HCT116 (cell line): ENCODE results near the gene PHF3. TPM values are rescaled to one million over a fixed set of nuclear protein-coding genes. Genes with fewer than 3 reads are reported as not detected.

Experiments
- ATAC-seq: fragments of 200-7000 bp; cut with Tn5 transposase; 2 replicates; pipeline ENCODE4 v1.9.1; 2020; ENCODE audit warnings: mild to moderate bottlenecking, moderate library complexity
- BruUV-seq: library from RNA; stranded (reverse); fragments of 400-500 nt; replicated peaks from 2 replicates; lab custom pipeline; 2021; lab: Mats Ljungman, UMichigan
- CTCF ChIA-PET: fragments of 300-600 bp; sonication (Branson Sonifier 250); formaldehyde crosslinking; loops from one replicate; lab custom pipeline; 2021; ENCODE audit warnings: antibody characterized with exemption; lab: Charles Lee
- POLR2A ChIA-PET: fragments of 300-600, 350-600 bp; sonication (Branson Sonifier 250); formaldehyde crosslinking; loops from one replicate; lab custom pipeline; 2021; ENCODE audit warnings: antibody characterized with exemption; lab: Charles Lee
- RAD21 ChIA-PET, 2 experiments: fragments of 300-600 bp; sonication (Branson Sonifier 250); formaldehyde crosslinking; loops; one replicate each; lab custom pipeline; 2023; ENCODE audit warnings: low total read pairs in 2 of 2; ENCODE audit not compliant: uncharacterized antibody in 2 of 2, unreplicated experiment in 2 of 2, low non-redundant PET in 1 of 2; lab: Charles Lee
- DNase-seq: peaks from one replicate; pipeline ENCODE4 v3.0.0-alpha.2; 2010; ENCODE audit warnings: low read depth, low spot score
- H2AFZ ChIP-seq: fragments of 200-600 bp; shearing (Covaris generic), sonication (generic); 2 replicates; pipeline ENCODE4 v1.6.1; 2017; ENCODE audit warnings: low read depth, mixed run types, mixed read lengths, antibody characterized with exemption, low read length; ENCODE audit not compliant: poor library complexity, severe bottlenecking
- H3K27ac ChIP-seq: 2 replicates; pipeline ENCODE4 v1.5.1; 2012; ENCODE audit warnings: low read depth, low read length
- H3K27me3 ChIP-seq: fragments of 200-600 bp; sonication (generic); 2 replicates; pipeline ENCODE4 v1.6.1; 2016; ENCODE audit warnings: mixed run types, low read length, mixed read lengths; ENCODE audit not compliant: insufficient read depth
- H3K36me3 ChIP-seq, 2 experiments: fragments of 200-500 bp in 1 of 2; fragments of 200-600 bp in 1 of 2; sonication (Bioruptor generic) in 1 of 2; sonication (generic) in 1 of 2; 2 replicates each; pipeline versions ENCODE4 v1.5.1 to v1.6.1; 2014 to 2016; ENCODE audit warnings: low read length in 2 of 2, inconsistent platforms in 1 of 2, mixed read lengths in 1 of 2, mixed run types in 1 of 2; ENCODE audit not compliant: insufficient read depth in 2 of 2, control insufficient read depth in 1 of 2
- H3K4me1 ChIP-seq, 2 experiments: fragments of 200-600 bp in 1 of 2; sonication (generic) in 1 of 2; 2 replicates each; pipeline versions ENCODE4 v1.5.1 to v1.6.1; 2012 to 2017; ENCODE audit warnings: low read length in 2 of 2, inconsistent platforms in 1 of 2, mild to moderate bottlenecking in 1 of 2, mixed read lengths in 1 of 2, mixed run types in 1 of 2, moderate library complexity in 1 of 2; ENCODE audit not compliant: insufficient read depth in 2 of 2, control insufficient read depth in 1 of 2
- H3K4me2 ChIP-seq: fragments of 200-600 bp; sonication (generic); 2 replicates; pipeline ENCODE4 v1.6.1; 2017; ENCODE audit warnings: mixed run types, low read length, mixed read lengths
- H3K4me3 ChIP-seq, 2 experiments: fragments of 200-600 bp in 1 of 2; sonication (generic) in 1 of 2; replicated peaks in 1 of 2; 2 replicates each; pipeline ENCODE4 v1.5.1; 2011 to 2016; ENCODE audit warnings: low read length in 2 of 2, control low read depth in 1 of 2, low read depth in 1 of 2, mild to moderate bottlenecking in 1 of 2, mixed read lengths in 1 of 2, mixed run types in 1 of 2
- H3K79me2 ChIP-seq: fragments of 200-600 bp; sonication (generic); 2 replicates; pipeline ENCODE4 v1.6.1; 2017; ENCODE audit warnings: mild to moderate bottlenecking, mixed run types, low read length, moderate library complexity, mixed read lengths; ENCODE audit not compliant: insufficient read depth
- H3K9ac ChIP-seq: fragments of 200-600 bp; sonication (generic); 2 replicates; pipeline ENCODE4 v1.6.1; 2016; ENCODE audit warnings: low read length, mixed read lengths
- H3K9me2 ChIP-seq: fragments of 200-600 bp; sonication (generic), shearing (Covaris generic); 2 replicates; pipeline ENCODE4 v1.6.1; 2017; ENCODE audit warnings: mixed run types, mild to moderate bottlenecking, moderate library complexity; ENCODE audit not compliant: insufficient read depth
- H3K9me3 ChIP-seq, 2 experiments: fragments of 200-500 bp in 1 of 2; fragments of 200-600 bp in 1 of 2; sonication (Bioruptor generic) in 1 of 2; sonication (generic) in 1 of 2; 2 replicates each; pipeline ENCODE4 v1.6.1; 2014 to 2017; ENCODE audit warnings: low read length in 2 of 2, mixed read lengths in 2 of 2, inconsistent platforms in 1 of 2, low read depth in 1 of 2, mild to moderate bottlenecking in 1 of 2, mixed run types in 1 of 2, moderate library complexity in 1 of 2; ENCODE audit not compliant: control insufficient read depth in 1 of 2, insufficient read depth in 1 of 2
- H4K20me1 ChIP-seq: fragments of 200-600 bp; sonication (generic), shearing (Covaris generic); 2 replicates; pipeline ENCODE4 v1.6.1; 2017; ENCODE audit warnings: mixed run types, mild to moderate bottlenecking, moderate library complexity; ENCODE audit not compliant: insufficient read depth
- ATF3 ChIP-seq: IDR thresholded peaks from 2 replicates; pipeline ENCODE4 v1.6.1; 2012
- CEBPB ChIP-seq: IDR thresholded peaks from 2 replicates; pipeline ENCODE4 v1.6.1; 2012; ENCODE audit warnings: low read depth
- CTCF ChIP-seq, 3 experiments: fragments of 200-600 bp in 1 of 3; sonication (generic) in 1 of 3; IDR thresholded peaks in 2 of 3; conservative IDR thresholded peaks in 1 of 3; 2 replicates each; pipeline ENCODE4 v1.5.1; 2012 to 2017; ENCODE audit warnings: low read depth in 2 of 3, low read length in 2 of 3, antibody characterized with exemption in 1 of 3, borderline replicate concordance in 1 of 3, control low read depth in 1 of 3, mild to moderate bottlenecking in 1 of 3, mixed read lengths in 1 of 3, mixed run types in 1 of 3, moderate library complexity in 1 of 3; ENCODE audit not compliant: insufficient read depth in 1 of 3
- ELF1 ChIP-seq: IDR thresholded peaks from 2 replicates; pipeline ENCODE4 v1.6.1; 2012; ENCODE audit warnings: low read depth, borderline replicate concordance
- EZH2 ChIP-seq: fragments of 200-600 bp; sonication (generic); IDR thresholded peaks from 2 replicates; pipeline ENCODE4 v1.6.1; 2017; ENCODE audit warnings: antibody characterized with exemption, mixed run types
- EZH2phosphoT487 ChIP-seq: fragments of 200-600 bp; IDR thresholded peaks from 2 replicates; pipeline ENCODE4 v1.6.1; 2018; ENCODE audit warnings: antibody characterized with exemption, borderline replicate concordance
- FOSL1 ChIP-seq: IDR thresholded peaks from 2 replicates; pipeline ENCODE4 v1.6.1; 2012; ENCODE audit warnings: low read depth
- JUND ChIP-seq: IDR thresholded peaks from 2 replicates; pipeline ENCODE4 v1.6.1; 2012
- POLR2A ChIP-seq: IDR thresholded peaks from 2 replicates; pipeline ENCODE4 v1.7.0; 2011; ENCODE audit warnings: borderline replicate concordance; ENCODE audit not compliant: insufficient read depth, insufficient read length; ENCODE audit errors: extremely low read depth
- POLR2AphosphoS5 ChIP-seq: IDR thresholded peaks from 2 replicates; pipeline ENCODE4 v1.6.1; 2011; ENCODE audit warnings: mild to moderate bottlenecking, low read depth, low read length, moderate library complexity
- REST ChIP-seq: IDR thresholded peaks from 2 replicates; pipeline ENCODE4 v1.6.1; 2012; ENCODE audit warnings: low read depth
- SIN3A ChIP-seq: IDR thresholded peaks from 2 replicates; pipeline ENCODE4 v1.6.1; 2012; ENCODE audit warnings: low read depth
- SP1 ChIP-seq: IDR thresholded peaks from 2 replicates; pipeline ENCODE4 v1.6.1; 2012; ENCODE audit warnings: low read depth
- SRF ChIP-seq: IDR thresholded peaks from 2 replicates; pipeline ENCODE4 v1.6.1; 2012; ENCODE audit warnings: low read depth
- TCF7L2 ChIP-seq: IDR thresholded peaks from 2 replicates; pipeline ENCODE4 v1.7.0; 2011; ENCODE audit warnings: borderline replicate concordance, inconsistent platforms; ENCODE audit not compliant: insufficient read depth, insufficient read length; ENCODE audit errors: extremely low read depth
- YY1 ChIP-seq: IDR thresholded peaks from 2 replicates; pipeline ENCODE4 v1.6.1; 2011; ENCODE audit warnings: low read length, low read depth, moderate library complexity, mild to moderate bottlenecking; ENCODE audit not compliant: insufficient replicate concordance; ENCODE audit errors: extremely low read depth
- ZBTB33 ChIP-seq: IDR thresholded peaks from 2 replicates; pipeline ENCODE4 v1.6.1; 2011; ENCODE audit warnings: mild to moderate bottlenecking, low read length, moderate library complexity; ENCODE audit not compliant: insufficient replicate concordance; ENCODE audit errors: extremely low read depth
- ZFX ChIP-seq: fragments of 450-650 bp; IDR thresholded peaks from 2 replicates; pipeline ENCODE4 v1.6.1; 2017
- intact Hi-C: fragments of 100-400 bp; cut with micrococcal nuclease; formaldehyde crosslinking; loops from 2 replicates; pipeline ENCODE4 v1.10.0; 2022
- total RNA-seq: library from RNA; stranded (reverse); gene quantifications from one replicate; pipeline ENCODE4 v1.2.1, GENCODE V29; 2021; ENCODE audit not compliant: unreplicated experiment

PHF3 gene
- total RNA-seq, 1 experiment from 2014 or later, result 51.1 TPM

- no peaks in the 10 kb centered on the region for H3K9me2 ChIP-seq
- POLR2A ChIA-PET, result no interaction called here
- RAD21 ChIA-PET, result no interaction called here
- no peak overlapping the region for H3K4me2 ChIP-seq
- DNase-seq, result no peak
- no peaks in the 10 kb centered on the region for H3K36me3 ChIP-seq
- no peaks in the 10 kb centered on the region for H3K9me3 ChIP-seq
- H4K20me1 ChIP-seq, result peaks cover 4% of the 10 kb centered on the region; the same call in 1 of the 2 replicates
- BruUV-seq, result no TSS peak
- no peak overlapping the region for H3K4me3 ChIP-seq
- intact Hi-C loops, result no loop called here
- no peak overlapping the region for H3K9ac ChIP-seq
- H3K27ac ChIP-seq, result no peak overlapping the region
- no peak for ATAC-seq
- peaks cover 0 to 9% of the 10 kb centered on the region in 2 experiments; a peak in 1 of 4 replicates for H3K4me1 ChIP-seq
- CTCF ChIA-PET, result interaction anchor here (0.6 kb wide), 1 partner anchor 312 kb away, joined by 3 read pairs; no protein-coding TSS in a partner anchor
- H3K27me3 ChIP-seq, result no peaks in the 10 kb centered on the region
- no peak overlapping the region for H2AFZ ChIP-seq
- H3K79me2 ChIP-seq, result peaks cover 94% of the 10 kb centered on the region
- no peak for TF ChIP-seq SIN3A
- no peak for TF ChIP-seq POLR2AphosphoS5
- no peak for TF ChIP-seq JUND
- TF ChIP-seq EZH2phosphoT487, result no peak
- no peak for TF ChIP-seq CTCF (IDR thresholded peaks at IDR 0.05 in 2 of 3, conservative IDR thresholded peaks at IDR 0.05 in 1 of 3; ENCODE audit: borderline replicate concordance in 1 of 3, insufficient read depth in 1 of 3, low read depth in 2 of 3, low read length in 2 of 3)
- no peak for TF ChIP-seq ZBTB33
- TF ChIP-seq CEBPB, result no peak
- TF ChIP-seq REST, result no peak
- TF ChIP-seq SRF, result no peak
- no peak for TF ChIP-seq FOSL1
- TF ChIP-seq TCF7L2, result no peak
- no peak for TF ChIP-seq ELF1
- TF ChIP-seq ZFX, result no peak
- no peak for TF ChIP-seq EZH2
- no peak for TF ChIP-seq POLR2A
- no peak for TF ChIP-seq ATF3
- no peak for TF ChIP-seq SP1
- no peak for TF ChIP-seq YY1
Measured at GRCh38 chr6:63663956-63664281, 28.3 kb downstream of the PHF3 start.
